ENCODE results near the gene RPP30. TPM values are rescaled to one million over a fixed set of nuclear protein-coding genes. Genes with fewer than 3 reads are reported as not detected.

RPP30 gene
- total RNA-seq, 4 donors from 2014 or later, result 34.4 to 57.5 (median 38.7) TPM

- TF ChIP-seq EP300 (IDR thresholded peaks at IDR 0.05), result no peak
- no peak for TF ChIP-seq CTCF (IDR thresholded peaks at IDR 0.05)
- TF ChIP-seq POLR2A (IDR thresholded peaks at IDR 0.05), result no peak
- no peak for TF ChIP-seq POLR2AphosphoS5 (IDR thresholded peaks at IDR 0.05)
- no peaks in the 10 kb centered on the region for H3K9me3 ChIP-seq
- no peak overlapping the region for H3K4me3 ChIP-seq
- WGBS, result 63% methylated on average over 4 of the region's 4 CpGs
- H3K27ac ChIP-seq, result no peak overlapping the region
- H3K4me1 ChIP-seq, result no peaks in the 10 kb centered on the region
- no peak for DNase-seq (ENCODE audit: low spot score in 2 of 2)
- no peaks in the 10 kb centered on the region for H3K36me3 ChIP-seq
- H3K27me3 ChIP-seq, result no peaks in the 10 kb centered on the region
Measured at GRCh38 chr10:90945491-90946070, 73.8 kb downstream of the RPP30 start.

GRCh38 chr10:90947030-90947960 lies 75.5 kb downstream of the RPP30 start:
- TF ChIP-seq EP300 (IDR thresholded peaks at IDR 0.05) (no peak), POLR2A (IDR thresholded peaks at IDR 0.05) (no peak)
- Histone ChIP-seq H3K27ac (no peak overlapping the region), H3K9me3 (no peaks in the 10 kb centered on the region), H3K36me3 (no peaks in the 10 kb centered on the region), H3K27me3 (no peaks in the 10 kb centered on the region), H3K4me3 (no peak overlapping the region), H3K4me1 (no peaks in the 10 kb centered on the region)
- 77% methylated on average over 5 of the region's 5 CpGs for WGBS
- no peak for DNase-seq (ENCODE audit: low spot score in 2 of 2)

Other genes with a start within 250 kb of the RPP30 start
- gene HTR7, start 13.9 kb upstream of the RPP30 start, total RNA-seq, result under 1 TPM; 0.23 to 0.59 (median 0.38) TPM
- gene ANKRD1, start 49.1 kb downstream of the RPP30 start, total RNA-seq, result under 1 TPM in 1 of 4 donors, not detected in 3; 0.30 TPM